Forelimb muscle (tissue), 1 donor: ENCODE data around the gene SLC9A9. TPM values are rescaled to one million over a fixed set of nuclear protein-coding genes. Genes with fewer than 3 reads are reported as not detected.
"Not testable (repeated sequence)": the region's sequence is repeated elsewhere in the genome, so short reads cannot be mapped to it uniquely, and the experiment has no call there.

Experiments
- DNase-seq: peaks from one replicate; pipeline ENCODE4 v3.0.0-alpha.2; 2013; ENCODE audit warnings: low read depth
- polyA plus RNA-seq: library from polyadenylated mRNA; unstranded; fragments of 120-200 nt; gene quantifications from one replicate; pipeline ENCODE4 v1.2.1, GENCODE V29; 2013; ENCODE audit not compliant: insufficient read length

SLC9A9 gene
- polyA plus RNA-seq, 1 donor = 10.0 TPM

- no peak for DNase-seq
Observed at GRCh38 chr3:143291836-143292447, 556.3 kb downstream of the SLC9A9 start.

- DNase-seq = no peak
Observed at GRCh38 chr3:143288944-143289343, 559.3 kb downstream of the SLC9A9 start.

- DNase-seq = no peak
Observed at GRCh38 chr3:143287403-143287802, 560.9 kb downstream of the SLC9A9 start.

GRCh38 chr3:143286392-143287010 lies 561.8 kb downstream of the SLC9A9 start:
- no peak for DNase-seq

- no peak for DNase-seq
Observed at GRCh38 chr3:143283432-143284128, 564.7 kb downstream of the SLC9A9 start.

GRCh38 chr3:143280984-143281383 lies 567.3 kb downstream of the SLC9A9 start:
- no peak for DNase-seq

- DNase-seq = not testable (repeated sequence)
Observed at GRCh38 chr3:143279567-143279966, 568.7 kb downstream of the SLC9A9 start.

GRCh38 chr3:143278721-143279120 lies 569.5 kb downstream of the SLC9A9 start:
- DNase-seq = no peak

- no peak for DNase-seq
Observed at GRCh38 chr3:143277531-143277930, 570.7 kb downstream of the SLC9A9 start.

- no peak for DNase-seq
Observed at GRCh38 chr3:143276592-143276991, 571.7 kb downstream of the SLC9A9 start.

- no peak for DNase-seq
Observed at GRCh38 chr3:143273975-143274690, 574.1 kb downstream of the SLC9A9 start.

GRCh38 chr3:143271136-143271535 lies 577.1 kb downstream of the SLC9A9 start:
- DNase-seq = no peak

GRCh38 chr3:143269741-143270140 lies 578.5 kb downstream of the SLC9A9 start:
- DNase-seq = no peak

GRCh38 chr3:143267989-143268388 lies 580.3 kb downstream of the SLC9A9 start:
- DNase-seq = no peak

- no peak for DNase-seq
Observed at GRCh38 chr3:143266927-143267326, 581.3 kb downstream of the SLC9A9 start.

GRCh38 chr3:143266511-143266910 lies 581.8 kb downstream of the SLC9A9 start:
- DNase-seq = peak; percentile 64

GRCh38 chr3:143265501-143266070 lies 582.7 kb downstream of the SLC9A9 start:
- DNase-seq = no peak

GRCh38 chr3:143263852-143264513 lies 584.3 kb downstream of the SLC9A9 start:
- no peak for DNase-seq

GRCh38 chr3:143261848-143262247 lies 586.4 kb downstream of the SLC9A9 start:
- no peak for DNase-seq

- DNase-seq = no peak
Observed at GRCh38 chr3:143258692-143259091, 589.6 kb downstream of the SLC9A9 start.

GRCh38 chr3:143256416-143256815 lies 591.9 kb downstream of the SLC9A9 start:
- no peak for DNase-seq

- no peak for DNase-seq
Observed at GRCh38 chr3:143255739-143256138, 592.5 kb downstream of the SLC9A9 start.
